HG03025 (cell line): ENCODE results near the gene LRRC32.

Source experiments
- ATAC-seq: cut with Tn5 transposase; IDR thresholded peaks from one replicate; pipeline ENCODE4 v1.9.1; 2021; ENCODE audit warnings: mild to moderate bottlenecking, moderate library complexity; ENCODE audit not compliant: unreplicated experiment, low FRiP score

LRRC32 gene

GRCh38 chr11:76682684-76683083, 12.1 kb upstream of the LRRC32 start:
- ATAC-seq: no peak

GRCh38 chr11:76682106-76682505, 11.6 kb upstream of the LRRC32 start:
- no peak for ATAC-seq

- ATAC-seq: no peak
These were observed 10.2 kb upstream of the LRRC32 start for GRCh38 chr11:76680518-76681425.

GRCh38 chr11:76678321-76678720, 7.8 kb upstream of the LRRC32 start:
- no peak for ATAC-seq

GRCh38 chr11:76677458-76677765, 6.9 kb upstream of the LRRC32 start:
- no peak for ATAC-seq

GRCh38 chr11:76676636-76677457, 6.3 kb upstream of the LRRC32 start:
- ATAC-seq: no peak

GRCh38 chr11:76674517-76675400, 4.2 kb upstream of the LRRC32 start:
- no peak for ATAC-seq

- ATAC-seq: peak; percentile 6
These were observed 2.9 kb upstream of the LRRC32 start for GRCh38 chr11:76673176-76674142.

GRCh38 chr11:76672431-76673175, 2.1 kb upstream of the LRRC32 start:
- peak; percentile 44 for ATAC-seq

GRCh38 chr11:76671626-76672309, 1.2 kb upstream of the LRRC32 start:
- ATAC-seq: no peak

GRCh38 chr11:76671237-76671592, 668 bp upstream of the LRRC32 start:
- ATAC-seq: no peak

- no peak for ATAC-seq
These were observed 554 bp downstream of the LRRC32 start for GRCh38 chr11:76669901-76670484.

- no peak for ATAC-seq
These were observed 2.0 kb downstream of the LRRC32 start for GRCh38 chr11:76668362-76669155.

GRCh38 chr11:76667856-76668255, 2.7 kb downstream of the LRRC32 start:
- ATAC-seq: no peak

GRCh38 chr11:76667271-76667818, 3.2 kb downstream of the LRRC32 start:
- no peak for ATAC-seq

GRCh38 chr11:76666830-76667229, 3.7 kb downstream of the LRRC32 start:
- ATAC-seq: no peak

- ATAC-seq: no peak
These were observed 4.1 kb downstream of the LRRC32 start for GRCh38 chr11:76666408-76666807.
